HG02642 (cell line): ENCODE measurements around the gene MOK.

Experiments used
- ATAC-seq: cut with Tn5 transposase; IDR thresholded peaks from one replicate; pipeline ENCODE4 v1.9.1; 2021; ENCODE audit warnings: mild to moderate bottlenecking; ENCODE audit not compliant: unreplicated experiment, poor library complexity

MOK gene

GRCh38 chr14:102227184-102227964, 77.6 kb downstream of the MOK start:
- no peak for ATAC-seq

- no peak for ATAC-seq
Observed at GRCh38 chr14:102226356-102227125, 78.4 kb downstream of the MOK start.

GRCh38 chr14:102225936-102226335, 79.0 kb downstream of the MOK start:
- no peak for ATAC-seq

GRCh38 chr14:102225386-102225785, 79.6 kb downstream of the MOK start:
- no peak for ATAC-seq

GRCh38 chr14:102223682-102224081, 81.3 kb downstream of the MOK start:
- ATAC-seq, result no peak

GRCh38 chr14:102222751-102223150, 82.2 kb downstream of the MOK start:
- no peak for ATAC-seq

GRCh38 chr14:102222009-102222575, 82.9 kb downstream of the MOK start:
- no peak for ATAC-seq

GRCh38 chr14:102221026-102221425, 83.9 kb downstream of the MOK start:
- ATAC-seq, result no peak

- peak; percentile 88 for ATAC-seq
Observed at GRCh38 chr14:102220031-102220430, 84.9 kb downstream of the MOK start.

GRCh38 chr14:102219316-102219715, 85.6 kb downstream of the MOK start:
- ATAC-seq, result no peak

- no peak for ATAC-seq
Observed at GRCh38 chr14:102218688-102219087, 86.3 kb downstream of the MOK start.

- no peak for ATAC-seq
Observed at GRCh38 chr14:102217987-102218421, 87.0 kb downstream of the MOK start.

- ATAC-seq, result no peak
Observed at GRCh38 chr14:102217399-102217798, 87.6 kb downstream of the MOK start.

- ATAC-seq, result no peak
Observed at GRCh38 chr14:102215576-102216250, 89.3 kb downstream of the MOK start.

GRCh38 chr14:102215071-102215470, 89.9 kb downstream of the MOK start:
- no peak for ATAC-seq

- no peak for ATAC-seq
Observed at GRCh38 chr14:102213984-102214658, 90.8 kb downstream of the MOK start.

- ATAC-seq, result no peak
Observed at GRCh38 chr14:102213470-102213869, 91.5 kb downstream of the MOK start.

- no peak for ATAC-seq
Observed at GRCh38 chr14:102212845-102213244, 92.1 kb downstream of the MOK start.

GRCh38 chr14:102212356-102212755, 92.6 kb downstream of the MOK start:
- ATAC-seq, result no peak

- ATAC-seq, result no peak
Observed at GRCh38 chr14:102211240-102211639, 93.7 kb downstream of the MOK start.
